Activated CD4-positive, CD25-positive, alpha-beta regulatory T cell (primary cell): ENCODE data around the gene FBXO41.

Experiments used
- DNase-seq, 4 experiments: peaks; one replicate each; lab custom pipeline; 2025; lab: John Stamatoyannopoulos, UW

Gene FBXO41

DNA sequence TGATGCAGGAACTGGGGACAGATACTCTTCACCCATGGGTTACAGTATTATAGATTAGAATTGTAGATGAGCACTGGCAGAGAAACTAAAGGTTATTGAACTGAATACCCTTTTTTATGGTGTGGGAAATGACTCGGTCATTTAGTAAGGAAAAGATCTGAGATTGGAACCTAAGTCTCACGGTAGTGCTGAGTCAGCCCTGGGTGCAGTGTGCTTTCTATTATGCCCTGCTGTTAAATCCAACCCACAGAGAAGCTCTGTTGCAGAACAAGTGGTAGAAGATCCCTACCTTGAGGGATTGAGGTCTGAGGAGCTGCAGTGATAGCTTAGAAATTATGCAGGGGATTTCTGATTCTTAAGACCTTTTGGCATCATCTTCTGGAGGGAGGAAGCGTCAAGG lies 37.4 kb downstream of the FBXO41 start:
- no peak for DNase-seq

DNA sequence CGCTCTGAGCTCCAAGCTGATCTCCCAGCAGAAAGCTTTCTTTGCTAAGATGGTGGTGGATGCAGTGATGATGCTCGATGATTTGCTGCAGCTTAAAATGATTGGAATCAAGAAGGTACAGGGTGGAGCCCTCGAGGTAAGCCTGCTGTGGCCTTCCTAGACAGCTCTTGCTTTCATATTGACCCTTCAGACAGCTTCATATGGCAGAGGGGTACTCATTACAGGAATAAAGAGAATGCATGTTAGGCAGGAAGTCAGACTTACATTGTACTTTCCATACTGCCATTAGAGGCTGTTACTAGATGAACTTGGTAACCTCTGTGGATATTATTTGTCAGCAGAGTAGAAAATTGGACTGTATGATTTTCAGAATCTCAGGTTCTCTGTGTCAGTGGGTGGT lies 39.7 kb downstream of the FBXO41 start:
- no peak for DNase-seq

GRCh38 chr2:73243884-73244570 lies 40.3 kb downstream of the FBXO41 start:
- DNase-seq, result no peak

GRCh38 chr2:73239776-73240175 lies 44.5 kb downstream of the FBXO41 start:
- DNase-seq, result no peak

DNA sequence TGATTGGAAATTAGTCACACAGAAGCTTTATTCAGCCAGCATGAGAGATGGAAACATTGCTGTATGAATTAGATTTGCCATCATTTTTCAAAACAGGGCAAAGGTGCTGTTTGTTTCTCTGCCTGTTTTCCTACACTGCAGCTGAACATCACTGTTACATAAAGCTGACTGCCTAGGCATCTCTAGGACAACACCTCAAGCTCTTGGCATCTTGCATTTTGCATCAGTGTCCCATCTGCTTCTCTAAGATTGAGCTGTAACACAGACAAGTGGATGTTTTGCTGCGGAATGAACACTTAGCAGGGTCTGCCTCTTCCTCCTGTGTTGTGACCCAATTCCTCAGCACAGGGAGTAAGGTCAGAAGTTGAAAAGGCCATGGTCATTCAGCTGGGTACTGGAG lies 45.3 kb downstream of the FBXO41 start:
- DNase-seq, result no peak

DNA sequence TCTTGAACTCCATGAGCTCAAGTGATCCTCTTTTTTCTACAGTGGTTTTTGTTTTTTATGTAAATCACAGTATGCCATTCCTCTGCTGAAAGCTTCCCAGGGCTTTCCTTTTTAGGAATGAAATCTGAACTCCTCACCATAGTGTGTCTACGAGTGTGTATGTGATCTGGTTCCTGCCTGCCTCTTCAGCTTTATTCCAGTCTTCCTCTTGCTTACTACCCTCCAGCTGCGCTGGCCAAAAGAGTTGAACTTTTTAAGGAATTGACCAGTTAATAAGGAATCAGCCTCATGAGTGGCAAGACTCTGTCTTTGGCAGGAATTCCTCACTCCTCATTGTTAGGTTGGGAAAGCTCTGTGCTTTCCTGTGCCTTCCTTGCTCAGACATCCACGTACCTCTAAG lies 46.1 kb downstream of the FBXO41 start:
- no peak for DNase-seq

- no peak for DNase-seq
Measured at GRCh38 chr2:73237168-73237567, 47.1 kb downstream of the FBXO41 start.

DNA sequence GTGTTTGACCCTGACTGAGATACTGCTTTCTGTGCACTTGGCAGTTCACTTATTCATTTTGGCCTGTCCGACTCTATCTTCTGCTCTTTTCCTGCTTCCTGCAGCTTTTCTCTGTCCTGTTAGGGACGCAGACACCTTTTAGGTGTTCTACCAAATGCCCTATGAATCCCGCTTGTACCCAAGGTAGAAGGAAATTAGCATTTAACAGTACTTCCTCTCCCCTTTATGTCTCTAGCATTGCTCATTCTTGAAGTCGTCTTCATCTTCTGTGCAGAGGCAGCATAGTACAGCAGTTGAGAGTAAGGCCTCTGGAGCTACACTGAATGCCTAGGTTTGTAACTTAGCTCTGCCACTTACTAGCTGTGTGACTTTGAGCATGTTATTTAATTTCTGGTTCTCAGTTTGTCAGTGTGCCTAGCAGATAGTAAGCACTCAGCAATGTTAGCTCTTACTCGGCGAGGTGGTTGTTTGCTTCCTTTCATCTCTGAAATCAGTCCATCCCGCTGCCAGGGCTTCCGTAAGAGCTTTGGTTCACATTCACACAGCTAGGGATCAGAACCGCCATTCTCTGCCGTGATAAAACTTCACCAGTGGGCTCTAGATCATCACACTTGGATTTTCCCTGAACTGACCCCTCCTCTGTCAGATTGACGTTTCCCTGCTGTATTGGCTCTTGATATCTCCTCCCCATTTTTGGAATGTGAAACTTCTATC lies 48.8 kb downstream of the FBXO41 start:
- no peak for DNase-seq

DNA sequence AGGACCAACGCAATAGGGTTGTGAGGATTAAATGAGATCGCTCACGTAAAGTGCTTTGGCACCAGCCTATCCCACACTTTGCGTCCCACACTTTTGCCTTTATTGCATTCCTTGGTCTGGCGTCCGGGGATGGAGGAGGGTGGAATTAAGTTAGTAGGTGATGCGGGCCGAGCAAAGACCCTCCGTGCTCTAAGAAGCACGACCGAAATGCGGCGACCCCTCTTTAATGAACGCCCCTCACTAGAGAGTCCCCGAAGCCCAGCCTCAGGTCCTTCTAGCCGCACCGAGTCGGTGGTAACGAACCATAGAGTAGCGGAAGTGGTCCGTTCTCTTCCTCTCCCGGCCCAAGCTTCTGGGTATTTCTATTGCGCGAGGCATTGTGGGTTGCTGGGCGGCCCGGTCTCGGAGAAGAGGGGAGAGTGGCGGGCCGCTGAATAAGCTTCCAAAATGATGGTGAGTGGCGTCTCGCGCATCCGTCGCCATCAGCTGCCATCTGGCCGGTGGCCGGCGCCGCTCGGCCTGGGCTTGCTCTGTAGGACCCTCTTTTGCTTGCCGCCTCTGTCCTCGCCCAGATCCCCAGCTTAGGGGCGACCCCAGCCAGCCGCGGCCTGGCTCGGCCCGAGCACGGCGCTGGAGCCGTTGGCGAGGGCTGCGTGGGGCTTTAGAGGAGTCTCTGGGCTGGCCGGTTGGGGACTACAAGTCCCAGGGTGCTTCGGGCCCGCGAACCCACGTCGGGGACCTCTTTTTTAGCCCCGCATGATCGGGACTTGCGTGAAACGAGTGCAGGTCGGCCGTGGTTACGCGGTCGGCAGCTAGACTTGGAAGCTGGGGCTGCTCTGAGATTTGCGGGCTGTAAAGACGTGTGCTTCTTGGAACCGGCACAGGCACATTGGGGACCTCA lies 50.1 kb downstream of the FBXO41 start, which contains the start of gene CCT7:
Gene CCT7 (plus strand): TSS at position 377 of the 901 bp plus-strand sequence. CDS start 71 bp downstream, at position 448.
- peak; percentile 70 to 77 (median 74) for DNase-seq

DNA sequence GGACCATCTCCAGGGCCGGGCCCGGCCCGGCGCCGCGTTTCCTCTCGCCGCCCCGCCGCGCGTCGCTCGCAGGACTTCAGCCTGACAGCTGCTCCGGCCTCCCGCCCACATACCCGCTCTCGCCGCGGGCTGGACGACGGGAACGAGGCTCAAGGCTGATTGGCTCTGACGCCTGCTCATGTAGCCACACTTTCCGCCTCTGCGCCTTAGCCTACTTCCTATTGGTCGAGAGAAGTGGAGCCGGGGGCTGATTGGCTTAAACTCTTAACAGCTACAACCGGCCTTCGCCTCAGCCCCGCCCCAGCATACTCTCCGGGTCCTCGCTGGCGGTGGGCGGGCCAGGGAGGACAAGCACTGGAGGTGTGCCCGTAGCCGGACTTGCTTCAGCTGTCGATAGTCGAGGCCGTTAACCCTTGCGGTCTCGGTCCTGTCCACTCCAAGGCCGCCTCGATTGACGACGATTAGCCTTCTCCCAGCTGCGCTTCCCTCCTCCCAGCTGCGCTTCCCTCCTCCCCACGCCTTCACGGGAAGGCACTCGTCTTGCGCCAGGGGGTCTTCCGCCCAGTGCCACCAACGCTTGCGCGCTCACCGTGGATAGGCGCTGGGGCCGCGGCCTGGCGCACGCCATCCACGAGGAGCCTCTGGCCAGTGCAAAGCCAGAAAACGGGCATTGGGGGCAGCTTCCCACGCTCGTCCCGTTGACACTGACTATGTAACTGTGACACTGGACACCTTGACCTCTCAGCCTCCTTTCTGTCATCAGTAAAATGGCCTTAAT lies 50.9 kb downstream of the FBXO41 start, which contains the start of gene PRADC1:
Gene PRADC1 (minus strand): TSS at position 86 of the 778 bp plus-strand sequence. CDS start 79 bp downstream, at position 7.
- DNase-seq, result peak; percentile 81 to 86 (median 85)

DNA sequence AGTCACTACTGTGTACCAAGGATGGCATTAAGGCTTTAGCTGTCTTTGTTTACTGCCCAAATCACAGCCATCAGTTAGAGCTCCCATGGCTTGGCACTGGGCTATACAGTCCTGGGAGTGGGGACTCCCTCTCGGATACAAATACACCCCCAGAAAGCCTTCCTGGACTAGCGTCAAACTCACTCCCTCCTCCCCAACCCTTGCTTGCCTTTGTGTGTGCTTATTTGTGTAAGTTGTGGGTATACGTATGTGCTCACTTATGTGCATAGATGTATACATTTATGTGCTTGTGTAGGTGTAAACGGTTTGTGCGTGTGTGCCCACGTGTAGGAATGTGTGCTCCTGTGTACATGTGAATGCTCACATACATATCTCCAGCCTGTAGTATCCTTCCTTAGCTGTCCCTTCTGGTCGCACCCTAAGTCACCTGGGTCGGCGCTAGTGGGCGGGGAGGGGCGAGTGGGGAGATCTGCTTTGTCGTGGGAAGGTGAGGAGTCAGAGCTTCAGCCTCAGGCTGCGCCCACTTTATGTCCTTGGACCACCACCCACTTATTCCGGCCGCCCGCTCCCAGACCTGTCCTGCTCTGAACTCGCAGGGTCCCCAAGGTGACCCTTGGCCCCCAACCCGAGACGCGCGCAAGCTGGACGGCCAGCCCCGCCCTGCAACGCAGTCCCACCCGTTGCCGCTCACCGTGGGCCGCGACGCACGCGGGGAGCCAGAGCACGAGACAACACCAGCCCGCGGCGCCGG lies 51.7 kb downstream of the FBXO41 start:
- peak in 1 of 4 experiments; percentile 12 for DNase-seq

DNA sequence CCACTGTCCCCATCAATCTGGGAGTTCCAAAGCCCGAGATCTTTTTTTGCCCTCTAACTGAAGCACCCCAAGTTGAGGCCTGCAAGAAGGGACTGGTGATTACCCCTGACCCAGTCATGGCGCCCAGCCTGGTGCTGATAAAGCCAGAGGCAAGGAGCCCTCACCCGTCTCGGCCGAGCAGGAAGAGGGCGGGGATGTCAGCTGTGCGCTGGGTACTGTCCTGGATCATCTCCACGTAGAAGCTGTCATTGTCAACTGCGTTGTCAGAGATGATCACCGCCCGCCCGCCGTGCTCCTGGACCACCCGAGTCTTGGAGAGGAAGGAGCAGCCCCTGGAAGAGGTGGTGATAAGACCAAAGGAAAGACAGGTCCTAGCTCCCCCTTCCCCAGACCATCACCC lies 55.6 kb downstream of the FBXO41 start:
- DNase-seq, result no peak

GRCh38 chr2:73227086-73227485 lies 57.2 kb downstream of the FBXO41 start:
- DNase-seq, result no peak

DNA sequence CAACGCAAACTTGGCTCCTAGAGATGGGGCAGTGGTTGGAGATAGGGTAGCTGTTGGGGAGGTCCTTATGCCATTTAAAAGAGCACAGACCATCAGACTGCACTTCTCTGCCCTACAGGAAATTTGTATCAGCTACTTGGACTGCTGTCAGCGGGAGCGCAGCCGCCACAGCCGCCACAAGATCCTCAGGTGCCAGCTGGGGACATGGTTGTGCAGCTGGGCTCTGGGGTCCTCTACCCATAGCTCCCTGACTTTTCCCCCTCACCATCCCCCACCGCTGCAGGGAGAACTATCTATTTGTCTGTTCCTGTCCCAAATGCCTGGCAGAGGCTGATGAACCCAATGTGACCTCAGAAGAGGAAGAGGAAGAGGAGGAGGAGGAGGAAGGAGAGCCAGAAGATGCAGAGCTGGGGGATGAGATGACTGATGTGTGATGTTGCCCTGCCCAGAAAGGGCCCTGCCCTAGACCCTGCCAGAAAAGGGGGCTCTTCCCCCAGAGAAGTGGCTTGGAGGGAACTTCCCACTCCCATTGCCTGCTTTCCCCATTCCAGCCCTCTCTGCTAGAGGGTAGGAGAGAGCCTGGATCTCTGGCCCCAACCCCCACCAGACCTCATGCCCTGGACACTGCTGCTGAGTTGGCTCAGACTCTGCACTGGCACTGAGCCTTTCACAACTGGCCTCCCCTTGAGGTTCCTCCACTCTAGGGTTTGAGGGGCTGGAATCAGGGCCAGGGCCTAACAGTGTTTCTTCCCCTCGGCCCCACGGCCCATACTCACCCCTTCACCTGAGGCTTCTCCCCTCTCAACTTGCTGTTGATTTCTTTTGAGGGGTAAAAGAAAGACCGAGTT lies 58.5 kb downstream of the FBXO41 start:
- no peak for DNase-seq

GRCh38 chr2:73223821-73224220 lies 60.5 kb downstream of the FBXO41 start:
- DNase-seq, result no peak

- no peak for DNase-seq
Measured at GRCh38 chr2:73218298-73218697, 66.0 kb downstream of the FBXO41 start.

GRCh38 chr2:73217826-73218225 lies 66.5 kb downstream of the FBXO41 start:
- no peak for DNase-seq

GRCh38 chr2:73217160-73217559 lies 67.1 kb downstream of the FBXO41 start:
- no peak for DNase-seq

DNA sequence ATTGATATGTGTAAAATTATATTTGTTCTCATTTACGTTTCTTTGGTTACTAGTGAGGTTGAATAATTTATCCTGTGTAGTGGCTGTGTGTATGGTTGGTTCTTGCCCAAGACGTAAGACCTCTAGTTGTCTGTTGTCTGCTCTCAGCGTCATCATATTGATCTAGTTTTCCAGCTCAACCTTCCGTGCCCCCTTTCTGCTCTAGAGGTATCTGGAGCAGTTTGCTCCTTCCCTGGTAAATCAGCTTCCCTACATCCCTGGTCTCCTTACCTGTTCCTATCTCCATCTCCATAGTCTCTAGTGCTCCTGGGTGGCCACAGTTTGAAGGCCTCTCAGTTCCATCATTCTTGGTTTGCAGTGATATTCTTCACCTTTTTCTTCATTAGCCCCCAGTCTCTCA lies 69.0 kb downstream of the FBXO41 start:
- DNase-seq, result no peak
